Erythroblast (primary cell): ENCODE measurements around the gene FAM117A.

Experiments
- GATA1 ChIP-seq: IDR thresholded peaks from 2 replicates; pipeline ENCODE4 v1.6.1; 2011; ENCODE audit warnings: low read depth, mild to moderate bottlenecking, control low read depth, low read length, moderate library complexity
- POLR2A ChIP-seq: IDR thresholded peaks from 2 replicates; pipeline ENCODE4 v1.6.1; 2011; ENCODE audit warnings: mild to moderate bottlenecking, low read length

DNA sequence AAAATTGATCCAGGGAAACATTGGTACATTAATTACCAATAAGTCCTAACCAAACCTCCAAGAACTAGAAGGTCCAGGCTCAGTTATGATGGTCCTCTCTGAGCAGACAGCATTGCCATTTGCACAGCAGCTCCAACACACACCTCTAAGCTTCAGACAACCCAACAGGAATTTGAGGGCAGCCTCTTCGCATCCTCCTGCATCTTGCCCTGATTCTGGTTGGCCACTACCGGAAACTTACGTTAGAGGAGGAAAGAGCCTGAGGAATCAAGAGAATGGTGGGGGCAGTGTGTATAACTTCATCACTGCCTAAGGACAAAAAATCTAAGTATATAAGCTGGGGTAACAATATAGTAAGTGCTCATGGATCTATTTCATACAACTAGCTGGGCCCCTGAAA lies 15.7 kb downstream of the FAM117A start:
- TF ChIP-seq POLR2A (no peak), GATA1 (no peak)
